ENCODE data around the gene YWHAB. TPM values are rescaled to one million over a fixed set of nuclear protein-coding genes. Genes with fewer than 3 reads are reported as not detected.

The YWHAB gene
- total and polyA plus RNA-seq, 3 donors from 2014 or later = 106 to 127 (median 125) TPM

GRCh38 chr20:44888226-44889103 lies 3.0 kb downstream of the YWHAB start:
- no peak for TF ChIP-seq POLR2A (IDR thresholded peaks at IDR 0.05)
- TF ChIP-seq CTCF (IDR thresholded peaks at IDR 0.05) = peak in 2 of 3 experiments; percentile 26 to 29
- H3K4me3 ChIP-seq = no peak overlapping the region
- WGBS, 2 donors = 54 to 59% methylated on average over 6 of the region's 6 CpGs
- no peaks in the 10 kb centered on the region for H3K36me3 ChIP-seq (ENCODE audit: low read depth, missing control alignments)
- no peaks in the 10 kb centered on the region for H3K27me3 ChIP-seq
- DNase-seq = no peak
- H3K27ac ChIP-seq = no peak overlapping the region
- peaks cover 23% of the 10 kb centered on the region for H3K4me1 ChIP-seq
- intact Hi-C loops (cut with DNase I; ENCODE audit: low total_unique reads) = no loop called here
- H3K9me3 ChIP-seq = no peaks in the 10 kb centered on the region

- TF ChIP-seq CTCF (IDR thresholded peaks at IDR 0.05) (no peak), POLR2A (IDR thresholded peaks at IDR 0.05) (no peak)
- intact Hi-C loops (cut with DNase I; ENCODE audit: low total_unique reads) = no loop called here
- 59 to 68% methylated on average over 1 of the region's 1 CpG for WGBS, 2 donors
Observed at GRCh38 chr20:44891826-44892225, 6.3 kb downstream of the YWHAB start.

GRCh38 chr20:44894959-44895358 lies 9.5 kb downstream of the YWHAB start:
- intact Hi-C loops (cut with DNase I; ENCODE audit: low total_unique reads) = no loop called here
- Histone ChIP-seq H3K4me3 (no peak overlapping the region), H3K27ac (no peak overlapping the region), H3K4me1 (no peaks in the 10 kb centered on the region), H3K36me3 (ENCODE audit: low read depth, missing control alignments) (no peaks in the 10 kb centered on the region), H3K9me3 (no peaks in the 10 kb centered on the region), H3K27me3 (no peaks in the 10 kb centered on the region)
- DNase-seq = no peak
- 52 to 54% methylated on average over 2 of the region's 2 CpGs for WGBS, 2 donors
- TF ChIP-seq POLR2A (IDR thresholded peaks at IDR 0.05) = no peak
- no peak for TF ChIP-seq CTCF (IDR thresholded peaks at IDR 0.05)

More at GRCh38 chr20:44891826-44892225, 6.3 kb downstream of the YWHAB start:
- Histone ChIP-seq H3K27ac (no peak overlapping the region), H3K4me1 (peaks cover 12% of the 10 kb centered on the region), H3K36me3 (ENCODE audit: low read depth, missing control alignments) (no peaks in the 10 kb centered on the region), H3K9me3 (no peaks in the 10 kb centered on the region), H3K27me3 (no peaks in the 10 kb centered on the region), H3K4me3 (no peak overlapping the region)
- no peak for DNase-seq

- Histone ChIP-seq H3K4me3 (no peak overlapping the region), H3K36me3 (ENCODE audit: low read depth, missing control alignments) (no peaks in the 10 kb centered on the region), H3K27me3 (no peaks in the 10 kb centered on the region), H3K27ac (no peak overlapping the region), H3K4me1 (no peaks in the 10 kb centered on the region), H3K9me3 (no peaks in the 10 kb centered on the region)
- TF ChIP-seq CTCF (IDR thresholded peaks at IDR 0.05) (no peak), POLR2A (IDR thresholded peaks at IDR 0.05) (no peak)
- no peak for DNase-seq
- 59 to 86% methylated on average over 1 of the region's 1 CpG for WGBS, 2 donors
- intact Hi-C loops (cut with DNase I; ENCODE audit: low total_unique reads) = no loop called here
Observed at GRCh38 chr20:44896583-44896982, 11.1 kb downstream of the YWHAB start.

- H3K36me3 ChIP-seq (ENCODE audit: low read depth, missing control alignments) = no peaks in the 10 kb centered on the region
- intact Hi-C loops (cut with DNase I; ENCODE audit: low total_unique reads) = no loop called here
- no peaks in the 10 kb centered on the region for H3K4me1 ChIP-seq
- 62 to 79% methylated on average over 1 of the region's 1 CpG for WGBS, 2 donors
- DNase-seq = no peak
- no peaks in the 10 kb centered on the region for H3K9me3 ChIP-seq
- TF ChIP-seq POLR2A (IDR thresholded peaks at IDR 0.05) = no peak
- no peak for TF ChIP-seq CTCF (IDR thresholded peaks at IDR 0.05)
- no peaks in the 10 kb centered on the region for H3K27me3 ChIP-seq
- H3K4me3 ChIP-seq = no peak overlapping the region
- no peak overlapping the region for H3K27ac ChIP-seq
Observed at GRCh38 chr20:44897133-44897532, 11.6 kb downstream of the YWHAB start.

Measured in testis (tissue), 3 donors.